ENCODE data around the gene EPS15.

DNA sequence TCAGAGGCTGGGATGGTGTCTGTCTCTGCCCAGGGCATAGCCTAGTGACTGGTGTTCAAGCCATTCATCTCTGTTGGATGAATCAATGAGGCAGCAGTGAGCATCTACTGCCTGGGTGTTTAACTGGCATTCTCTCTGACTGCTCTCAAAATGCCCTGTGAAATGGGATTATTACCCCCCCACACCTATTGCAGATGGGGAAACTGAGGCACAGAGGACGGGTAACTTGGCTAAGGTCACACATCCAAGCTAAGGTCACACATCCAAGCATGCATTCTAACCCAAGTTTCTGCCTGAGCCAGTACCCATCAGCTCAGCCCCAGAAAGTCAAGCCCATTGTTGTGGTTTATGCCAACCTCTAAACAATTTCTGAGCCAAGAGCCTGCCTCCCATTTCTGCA is 193.7 kb downstream of the EPS15 start:
- no peak for TF ChIP-seq POLR2AphosphoS5 (IDR thresholded peaks at IDR 0.05)
- TF ChIP-seq, protein P1, sequence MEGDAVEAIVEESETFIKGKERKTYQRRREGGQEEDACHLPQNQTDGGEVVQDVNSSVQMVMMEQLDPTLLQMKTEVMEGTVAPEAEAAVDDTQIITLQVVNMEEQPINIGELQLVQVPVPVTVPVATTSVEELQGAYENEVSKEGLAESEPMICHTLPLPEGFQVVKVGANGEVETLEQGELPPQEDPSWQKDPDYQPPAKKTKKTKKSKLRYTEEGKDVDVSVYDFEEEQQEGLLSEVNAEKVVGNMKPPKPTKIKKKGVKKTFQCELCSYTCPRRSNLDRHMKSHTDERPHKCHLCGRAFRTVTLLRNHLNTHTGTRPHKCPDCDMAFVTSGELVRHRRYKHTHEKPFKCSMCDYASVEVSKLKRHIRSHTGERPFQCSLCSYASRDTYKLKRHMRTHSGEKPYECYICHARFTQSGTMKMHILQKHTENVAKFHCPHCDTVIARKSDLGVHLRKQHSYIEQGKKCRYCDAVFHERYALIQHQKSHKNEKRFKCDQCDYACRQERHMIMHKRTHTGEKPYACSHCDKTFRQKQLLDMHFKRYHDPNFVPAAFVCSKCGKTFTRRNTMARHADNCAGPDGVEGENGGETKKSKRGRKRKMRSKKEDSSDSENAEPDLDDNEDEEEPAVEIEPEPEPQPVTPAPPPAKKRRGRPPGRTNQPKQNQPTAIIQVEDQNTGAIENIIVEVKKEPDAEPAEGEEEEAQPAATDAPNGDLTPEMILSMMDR (IDR thresholded peaks at IDR 0.05): no peak
